GM23248 (cell line): Measurements from ENCODE around the gene CASP12. TPM values are rescaled to one million over a fixed set of nuclear protein-coding genes. Genes with fewer than 3 reads are reported as not detected.
A peak's percentile ranks its signal among the peaks of the same experiment; 100 is the strongest.

ENCODE experiments used
- DNase-seq: peaks from one replicate; pipeline ENCODE4 v3.0.0-alpha.2; 2015
- H2AFZ ChIP-seq: fragments of 200-600 bp; sonication (generic); 2 replicates; pipeline ENCODE4 v1.6.1; 2016; ENCODE audit warnings: antibody characterized with exemption
- H3F3A ChIP-seq: fragments of 200-600 bp; sonication (generic); 2 replicates; pipeline ENCODE4 v1.6.1; 2016; ENCODE audit warnings: mild to moderate bottlenecking, antibody characterized with exemption, mixed run types; ENCODE audit not compliant: insufficient read depth
- H3K27ac ChIP-seq: fragments of 200-600 bp; sonication (generic); 2 replicates; pipeline ENCODE4 v1.5.1; 2016; ENCODE audit warnings: mild to moderate bottlenecking
- H3K27me3 ChIP-seq: fragments of 200-600 bp; sonication (generic); replicated peaks from 2 replicates; pipeline ENCODE4 v1.6.1; 2016; ENCODE audit warnings: mild to moderate bottlenecking; ENCODE audit not compliant: insufficient read depth
- H3K36me3 ChIP-seq: fragments of 200-600 bp; sonication (generic); 2 replicates; pipeline ENCODE4 v1.6.1; 2016; ENCODE audit warnings: low read depth, mild to moderate bottlenecking
- H3K4me1 ChIP-seq: fragments of 200-600 bp; sonication (generic); 2 replicates; pipeline ENCODE4 v1.6.1; 2016; ENCODE audit warnings: mild to moderate bottlenecking; ENCODE audit not compliant: insufficient read depth
- H3K4me2 ChIP-seq: fragments of 200-600 bp; sonication (generic); one replicate; pipeline ENCODE4 v1.6.1; 2016; ENCODE audit warnings: mild to moderate bottlenecking; ENCODE audit not compliant: unreplicated experiment
- H3K4me3 ChIP-seq: fragments of 200-600 bp; sonication (generic); 2 replicates; pipeline ENCODE4 v1.5.1; 2016; ENCODE audit warnings: mild to moderate bottlenecking
- H3K79me2 ChIP-seq: fragments of 200-600 bp; sonication (generic); 2 replicates; pipeline ENCODE4 v1.6.1; 2016; ENCODE audit warnings: mild to moderate bottlenecking; ENCODE audit not compliant: insufficient read depth
- H3K9ac ChIP-seq: fragments of 200-600 bp; sonication (generic); 2 replicates; pipeline ENCODE4 v1.6.1; 2016; ENCODE audit warnings: mild to moderate bottlenecking
- H3K9me2 ChIP-seq: fragments of 200-600 bp; sonication (generic); 2 replicates; pipeline ENCODE4 v1.6.1; 2016; ENCODE audit warnings: mixed run types, mild to moderate bottlenecking, moderate library complexity; ENCODE audit not compliant: insufficient read depth
- H3K9me3 ChIP-seq: fragments of 200-600 bp; sonication (generic); one replicate; pipeline ENCODE4 v1.6.1; 2017; ENCODE audit warnings: low read depth
- H4K20me1 ChIP-seq: fragments of 200-600 bp; sonication (generic); 2 replicates; pipeline ENCODE4 v1.6.0; 2016; ENCODE audit not compliant: insufficient read depth
- EZH2 ChIP-seq: fragments of 200-600 bp; sonication (generic); IDR thresholded peaks from 2 replicates; pipeline ENCODE4 v1.6.1; 2018; ENCODE audit warnings: antibody characterized with exemption, mild to moderate bottlenecking; ENCODE audit not compliant: insufficient read depth, poor library complexity, severe bottlenecking
- EZH2phosphoT487 ChIP-seq: fragments of 200-600 bp; sonication (generic); IDR thresholded peaks from 2 replicates; pipeline ENCODE4 v1.6.1; 2018; ENCODE audit warnings: antibody characterized with exemption, moderate library complexity, mild to moderate bottlenecking, low read depth; ENCODE audit not compliant: insufficient read depth
- WGBS, 2 experiments: methylation state at CpG; one replicate each; pipeline ENCODE4 v1.1.6; 2015 to 2017; ENCODE audit warnings: low lambda C conversion rate in 2 of 2, low coverage in 1 of 2; ENCODE audit errors: missing lambda C conversion rate in 2 of 2; 5-methylcytosine and 5-hydroxymethylcytosine counted together
- in situ Hi-C: fragments of 300-500 bp; cut with MboI; formaldehyde crosslinking; loops from 2 replicates; pipeline ENCODE4 v1.15.0; 2020
- polyA plus RNA-seq: library from polyadenylated mRNA; unstranded; fragments of >200 nt; fragmentation: Nextera tagmentation; extraction: Ambion mirVana; gene quantifications from 2 replicates; pipeline ENCODE4 v1.2.1, GENCODE V29; 2016
- total RNA-seq: library from RNA; depleted of rRNA; stranded (reverse); fragments of >200 nt; shearing (Covaris generic); gene quantifications from 2 replicates; pipeline ENCODE4 v1.2.3, GENCODE V29; 2014

CASP12 gene
- total and polyA plus RNA-seq, 2 experiments from 2014 or later = not detected

GRCh38 chr11:104846216-104846615 is 52.0 kb downstream of the CASP12 start:
- no peak overlapping the region for H3K27ac ChIP-seq
- no peaks in the 10 kb centered on the region for H3K9me3 ChIP-seq
- in situ Hi-C loops = no loop called here
- no peak overlapping the region for H2AFZ ChIP-seq
- no peaks in the 10 kb centered on the region for H3F3A ChIP-seq
- no peaks in the 10 kb centered on the region for H3K27me3 ChIP-seq
- no peak overlapping the region for H3K9ac ChIP-seq
- no peaks in the 10 kb centered on the region for H3K4me1 ChIP-seq
- no peaks in the 10 kb centered on the region for H3K9me2 ChIP-seq
- H3K4me2 ChIP-seq = no peak overlapping the region
- H3K79me2 ChIP-seq = no peaks in the 10 kb centered on the region
- no peaks in the 10 kb centered on the region for H4K20me1 ChIP-seq
- TF ChIP-seq EZH2phosphoT487 = no peak
- TF ChIP-seq EZH2 = no peak
- WGBS, 2 experiments = 59 to 68% methylated on average over 3 of the region's 3 CpGs
- DNase-seq = no peak
- H3K4me3 ChIP-seq = no peak overlapping the region
- H3K36me3 ChIP-seq = no peaks in the 10 kb centered on the region

- H3K4me2 ChIP-seq = no peak overlapping the region
- no peak for DNase-seq
Measured at GRCh38 chr11:104844451-104844850, 53.8 kb downstream of the CASP12 start.

GRCh38 chr11:104843150-104843836 is 55.0 kb downstream of the CASP12 start:
- TF ChIP-seq EZH2 (no peak), EZH2phosphoT487 (no peak)
- H3K9ac ChIP-seq = no peak overlapping the region
- H3K27me3 ChIP-seq = no peaks in the 10 kb centered on the region
- in situ Hi-C loops = no loop called here
- 75 to 80% methylated on average over 4 of the region's 4 CpGs for WGBS, 2 experiments
- H2AFZ ChIP-seq = no peak overlapping the region
- H3K4me2 ChIP-seq = no peak overlapping the region
- no peaks in the 10 kb centered on the region for H3K79me2 ChIP-seq
- H3K4me1 ChIP-seq = no peaks in the 10 kb centered on the region
- no peak for DNase-seq
- H3K4me3 ChIP-seq = no peak overlapping the region
- no peaks in the 10 kb centered on the region for H3K36me3 ChIP-seq
- H4K20me1 ChIP-seq = no peaks in the 10 kb centered on the region
- no peaks in the 10 kb centered on the region for H3K9me3 ChIP-seq
- H3F3A ChIP-seq = no peaks in the 10 kb centered on the region
- no peaks in the 10 kb centered on the region for H3K9me2 ChIP-seq
- H3K27ac ChIP-seq = no peak overlapping the region

More at GRCh38 chr11:104844451-104844850, 53.8 kb downstream of the CASP12 start:
- Histone ChIP-seq H3K27ac (no peak overlapping the region), H3K27me3 (no peaks in the 10 kb centered on the region), H3K9ac (no peak overlapping the region), H2AFZ (no peak overlapping the region), H3K36me3 (no peaks in the 10 kb centered on the region), H3F3A (no peaks in the 10 kb centered on the region), H3K9me3 (no peaks in the 10 kb centered on the region), H3K4me3 (no peak overlapping the region), H3K9me2 (no peaks in the 10 kb centered on the region), H3K4me1 (no peaks in the 10 kb centered on the region), H3K79me2 (no peaks in the 10 kb centered on the region), H4K20me1 (no peaks in the 10 kb centered on the region)
- WGBS, 2 experiments = 32 to 53% methylated on average over 1 of the region's 1 CpG
- in situ Hi-C loops = no loop called here
- TF ChIP-seq EZH2 (no peak), EZH2phosphoT487 (no peak)

- H3K9ac ChIP-seq = no peak overlapping the region
- no peaks in the 10 kb centered on the region for H3K79me2 ChIP-seq
- no peaks in the 10 kb centered on the region for H3K9me2 ChIP-seq
- in situ Hi-C loops = no loop called here
- H4K20me1 ChIP-seq = no peaks in the 10 kb centered on the region
- no peak overlapping the region for H3K27ac ChIP-seq
- no peak for TF ChIP-seq EZH2phosphoT487
- no peak for TF ChIP-seq EZH2
- no peaks in the 10 kb centered on the region for H3K36me3 ChIP-seq
- H3K4me1 ChIP-seq = no peaks in the 10 kb centered on the region
- no peaks in the 10 kb centered on the region for H3F3A ChIP-seq
- H3K4me3 ChIP-seq = no peak overlapping the region
- H3K27me3 ChIP-seq = no peaks in the 10 kb centered on the region
- H3K9me3 ChIP-seq = no peaks in the 10 kb centered on the region
- WGBS, 2 experiments = 57 to 69% methylated on average over 2 of the region's 2 CpGs
- no peak overlapping the region for H3K4me2 ChIP-seq
- peak; percentile 3 for DNase-seq
- no peak overlapping the region for H2AFZ ChIP-seq
Measured at GRCh38 chr11:104841973-104842525, 56.2 kb downstream of the CASP12 start.
